Tibial nerve (tissue), 4 donors: ENCODE data around the gene ADGB.
A peak's percentile ranks its signal among the peaks of the same experiment; 100 is the strongest.

Source experiments
- CTCF ChIP-seq, 5 experiments: fragments of 200-600 bp in 3 of 5; fragments of 450-650 bp in 2 of 5; sonication (generic) in 3 of 5; IDR thresholded peaks; one replicate each; pipeline ENCODE4 v1.5.1; 2016 to 2019; ENCODE audit warnings: antibody characterized with exemption in 5 of 5, mild to moderate bottlenecking in 3 of 5, moderate library complexity in 2 of 5
- EP300 ChIP-seq, 2 donors: sonication (generic); formaldehyde crosslinking; IDR thresholded peaks; one replicate each; pipeline ENCODE4 v1.6.1; 2017; ENCODE audit warnings: antibody characterized with exemption in 2 of 2, mild to moderate bottlenecking in 1 of 2
- POLR2A ChIP-seq, 2 donors: fragments of 450-650 bp; IDR thresholded peaks; one replicate each; pipeline ENCODE4 v1.6.1; 2017; ENCODE audit warnings: antibody characterized with exemption in 2 of 2, mild to moderate bottlenecking in 2 of 2, moderate library complexity in 2 of 2

- TF ChIP-seq CTCF (IDR thresholded peaks at IDR 0.05): no peak
- no peak for TF ChIP-seq POLR2A (IDR thresholded peaks at IDR 0.05)
- peak in 1 of 2 donors; percentile 21 for TF ChIP-seq EP300 (IDR thresholded peaks at IDR 0.05)
These were observed 4.3 kb upstream of the ADGB start for GRCh38 chr6:146594495-146594894.
